ENCODE data around the gene FOXD3.

DNA sequence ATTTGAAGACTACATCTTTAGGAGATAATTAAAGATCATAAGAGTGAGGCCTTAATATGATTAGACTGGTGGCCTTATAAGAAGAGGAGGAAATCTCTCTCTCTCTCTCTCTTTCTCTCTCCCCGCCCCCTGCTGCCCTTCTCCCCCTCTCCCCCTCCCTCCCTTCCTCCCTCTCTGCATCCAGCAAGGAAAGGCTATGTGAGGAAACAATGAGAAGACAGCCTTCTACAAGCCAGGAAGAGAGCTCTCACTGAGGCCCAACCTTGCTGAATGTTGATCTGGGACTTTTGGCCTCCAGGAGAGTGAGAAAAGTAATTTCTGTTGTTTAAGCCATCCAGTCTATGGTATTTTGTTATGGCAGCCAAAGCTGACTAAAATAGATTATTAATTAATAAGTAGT is 21.6 kb downstream of the FOXD3 start:
- TF ChIP-seq, protein P1, sequence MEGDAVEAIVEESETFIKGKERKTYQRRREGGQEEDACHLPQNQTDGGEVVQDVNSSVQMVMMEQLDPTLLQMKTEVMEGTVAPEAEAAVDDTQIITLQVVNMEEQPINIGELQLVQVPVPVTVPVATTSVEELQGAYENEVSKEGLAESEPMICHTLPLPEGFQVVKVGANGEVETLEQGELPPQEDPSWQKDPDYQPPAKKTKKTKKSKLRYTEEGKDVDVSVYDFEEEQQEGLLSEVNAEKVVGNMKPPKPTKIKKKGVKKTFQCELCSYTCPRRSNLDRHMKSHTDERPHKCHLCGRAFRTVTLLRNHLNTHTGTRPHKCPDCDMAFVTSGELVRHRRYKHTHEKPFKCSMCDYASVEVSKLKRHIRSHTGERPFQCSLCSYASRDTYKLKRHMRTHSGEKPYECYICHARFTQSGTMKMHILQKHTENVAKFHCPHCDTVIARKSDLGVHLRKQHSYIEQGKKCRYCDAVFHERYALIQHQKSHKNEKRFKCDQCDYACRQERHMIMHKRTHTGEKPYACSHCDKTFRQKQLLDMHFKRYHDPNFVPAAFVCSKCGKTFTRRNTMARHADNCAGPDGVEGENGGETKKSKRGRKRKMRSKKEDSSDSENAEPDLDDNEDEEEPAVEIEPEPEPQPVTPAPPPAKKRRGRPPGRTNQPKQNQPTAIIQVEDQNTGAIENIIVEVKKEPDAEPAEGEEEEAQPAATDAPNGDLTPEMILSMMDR (IDR thresholded peaks at IDR 0.05), result no peak
- TF ChIP-seq POLR2AphosphoS5 (IDR thresholded peaks at IDR 0.05), result no peak
- no peak for TF ChIP-seq POLR2A (IDR thresholded peaks at IDR 0.05)
- no peak for TF ChIP-seq EP300 (IDR thresholded peaks at IDR 0.05)

Measured in upper lobe of left lung (tissue), 4 donors.